ENCODE data around the gene ZC3H18. TPM values are rescaled to one million over a fixed set of nuclear protein-coding genes. Genes with fewer than 3 reads are reported as not detected.

ZC3H18 gene
- total and polyA plus RNA-seq, 8 donors: 15.5 to 312 (median 19.0) TPM

- 23 to 50% (median 43%) methylated on average over 22 to 23 of the region's 23 CpGs for WGBS, 5 donors
- intact Hi-C loops (cut with DNase I; ENCODE audit: low total_unique reads): no loop called here
These were observed 31.7 kb upstream of the ZC3H18 start for GRCh38 chr16:88538366-88539060.

GRCh38 chr16:88539261-88539651 lies 30.9 kb upstream of the ZC3H18 start:
- no peak for DNase-seq
- H3K4me3 ChIP-seq: no peak overlapping the region
- 21 to 60% (median 38%) methylated on average over 1 to 12 of the region's 12 CpGs for WGBS, 5 donors
- peaks cover 0 to 41% (median 15%) of the 10 kb centered on the region in 3 donors for H3K27me3 ChIP-seq
- H3K36me3 ChIP-seq: peaks cover 4 to 16% (median 10%) of the 10 kb centered on the region in 4 donors
- intact Hi-C loops (cut with DNase I; ENCODE audit: low total_unique reads): no loop called here
- TF ChIP-seq CTCF (IDR thresholded peaks at IDR 0.05): no peak
- H3K9me3 ChIP-seq: peaks cover 4 to 24% (median 20%) of the 10 kb centered on the region in 4 donors
- H3K27ac ChIP-seq: no peak overlapping the region
- peaks cover 14 to 46% (median 24%) of the 10 kb centered on the region in 4 donors for H3K4me1 ChIP-seq

More at GRCh38 chr16:88538366-88539060, 31.7 kb upstream of the ZC3H18 start:
- Histone ChIP-seq H3K27me3 (peaks cover 0 to 41% (median 15%) of the 10 kb centered on the region in 3 donors), H3K27ac (no peak overlapping the region), H3K4me1 (peaks cover 14 to 46% (median 24%) of the 10 kb centered on the region in 4 donors), H3K9me3 (peaks cover 4 to 16% (median 16%) of the 10 kb centered on the region in 4 donors), H3K4me3 (no peak overlapping the region), H3K36me3 (peaks cover 4 to 16% (median 10%) of the 10 kb centered on the region in 4 donors)
- TF ChIP-seq POLR2AphosphoS5 (IDR thresholded peaks at IDR 0.05) (no peak), EP300 (IDR thresholded peaks at IDR 0.05) (no peak), POLR2A (IDR thresholded peaks at IDR 0.05) (no peak), CTCF (IDR thresholded peaks at IDR 0.05) (no peak)
- no peak for DNase-seq

GRCh38 chr16:88539652-88540345 lies 30.4 kb upstream of the ZC3H18 start:
- Histone ChIP-seq H3K4me3 (no peak overlapping the region), H3K4me1 (peaks cover 13 to 45% (median 23%) of the 10 kb centered on the region in 4 donors), H3K36me3 (peaks cover 4 to 15% (median 9%) of the 10 kb centered on the region in 4 donors), H3K27me3 (peaks cover 0 to 41% (median 15%) of the 10 kb centered on the region in 3 donors), H3K27ac (no peak overlapping the region), H3K9me3 (peaks cover 4 to 26% (median 20%) of the 10 kb centered on the region in 4 donors)
- intact Hi-C loops (cut with DNase I; ENCODE audit: low total_unique reads): no loop called here
- peak in 1 of 2 donors; percentile 27 for DNase-seq
- TF ChIP-seq POLR2A (IDR thresholded peaks at IDR 0.05) (no peak), POLR2AphosphoS5 (IDR thresholded peaks at IDR 0.05) (no peak), CTCF (IDR thresholded peaks at IDR 0.05) (no peak), EP300 (IDR thresholded peaks at IDR 0.05) (no peak)
- 18 to 28% (median 25%) methylated on average over 14 to 26 of the region's 26 CpGs for WGBS, 5 donors

- H3K27ac ChIP-seq: no peak overlapping the region
- H3K36me3 ChIP-seq: peaks cover 0 to 8% (median 3%) of the 10 kb centered on the region in 4 donors
- TF ChIP-seq POLR2A (IDR thresholded peaks at IDR 0.05) (no peak), POLR2AphosphoS5 (IDR thresholded peaks at IDR 0.05) (no peak), EP300 (IDR thresholded peaks at IDR 0.05) (no peak), CTCF (IDR thresholded peaks at IDR 0.05) (no peak)
- WGBS, 5 donors: 39 to 52% (median 42%) methylated on average over 8 to 20 of the region's 20 CpGs
- no peak overlapping the region for H3K4me3 ChIP-seq
- peak; percentile 24 to 58 for DNase-seq
- H3K27me3 ChIP-seq: peaks cover 0 to 41% (median 15%) of the 10 kb centered on the region in 3 donors
- peaks cover 6 to 38% (median 17%) of the 10 kb centered on the region in 4 donors for H3K4me1 ChIP-seq
- peaks cover 4 to 26% (median 20%) of the 10 kb centered on the region in 4 donors for H3K9me3 ChIP-seq
- intact Hi-C loops (cut with DNase I; ENCODE audit: low total_unique reads): no loop called here
These were observed 29.7 kb upstream of the ZC3H18 start for GRCh38 chr16:88540346-88540977.

Data from stomach (tissue), 9 donors.